ENCODE data around the gene PTGR3.

PTGR3 gene

GRCh38 chr18:75222407-75222806 is 13.5 kb upstream of the PTGR3 start:
- no peaks in the 10 kb centered on the region for H3K36me3 ChIP-seq
- H3K27me3 ChIP-seq = no peaks in the 10 kb centered on the region
- no peak overlapping the region for H3K4me3 ChIP-seq (ENCODE audit: low read depth in 1 of 2, low read length in 1 of 2)
- no peak overlapping the region for H3K27ac ChIP-seq
- peaks cover 0 to 4% of the 10 kb centered on the region in 2 experiments for H3K4me1 ChIP-seq (ENCODE audit: control insufficient read depth in 1 of 2, insufficient read depth in 1 of 2, low read depth in 1 of 2, low read length in 1 of 2)
- no peaks in the 10 kb centered on the region for H3K9me3 ChIP-seq
- TF ChIP-seq, protein P1, sequence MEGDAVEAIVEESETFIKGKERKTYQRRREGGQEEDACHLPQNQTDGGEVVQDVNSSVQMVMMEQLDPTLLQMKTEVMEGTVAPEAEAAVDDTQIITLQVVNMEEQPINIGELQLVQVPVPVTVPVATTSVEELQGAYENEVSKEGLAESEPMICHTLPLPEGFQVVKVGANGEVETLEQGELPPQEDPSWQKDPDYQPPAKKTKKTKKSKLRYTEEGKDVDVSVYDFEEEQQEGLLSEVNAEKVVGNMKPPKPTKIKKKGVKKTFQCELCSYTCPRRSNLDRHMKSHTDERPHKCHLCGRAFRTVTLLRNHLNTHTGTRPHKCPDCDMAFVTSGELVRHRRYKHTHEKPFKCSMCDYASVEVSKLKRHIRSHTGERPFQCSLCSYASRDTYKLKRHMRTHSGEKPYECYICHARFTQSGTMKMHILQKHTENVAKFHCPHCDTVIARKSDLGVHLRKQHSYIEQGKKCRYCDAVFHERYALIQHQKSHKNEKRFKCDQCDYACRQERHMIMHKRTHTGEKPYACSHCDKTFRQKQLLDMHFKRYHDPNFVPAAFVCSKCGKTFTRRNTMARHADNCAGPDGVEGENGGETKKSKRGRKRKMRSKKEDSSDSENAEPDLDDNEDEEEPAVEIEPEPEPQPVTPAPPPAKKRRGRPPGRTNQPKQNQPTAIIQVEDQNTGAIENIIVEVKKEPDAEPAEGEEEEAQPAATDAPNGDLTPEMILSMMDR (IDR thresholded peaks at IDR 0.05) = no peak

- Histone ChIP-seq H3K27ac (no peak overlapping the region), H3K9me3 (no peaks in the 10 kb centered on the region), H3K4me1 (ENCODE audit: control insufficient read depth in 1 of 2, insufficient read depth in 1 of 2, low read depth in 1 of 2, low read length in 1 of 2) (peaks cover 0 to 4% of the 10 kb centered on the region in 2 experiments), H3K27me3 (no peaks in the 10 kb centered on the region), H3K4me3 (ENCODE audit: low read depth in 1 of 2, low read length in 1 of 2) (no peak overlapping the region), H3K36me3 (no peaks in the 10 kb centered on the region)
- TF ChIP-seq, protein P1 (IDR thresholded peaks at IDR 0.05) = no peak
These were observed 13.0 kb upstream of the PTGR3 start for GRCh38 chr18:75221897-75222296.

DNA sequence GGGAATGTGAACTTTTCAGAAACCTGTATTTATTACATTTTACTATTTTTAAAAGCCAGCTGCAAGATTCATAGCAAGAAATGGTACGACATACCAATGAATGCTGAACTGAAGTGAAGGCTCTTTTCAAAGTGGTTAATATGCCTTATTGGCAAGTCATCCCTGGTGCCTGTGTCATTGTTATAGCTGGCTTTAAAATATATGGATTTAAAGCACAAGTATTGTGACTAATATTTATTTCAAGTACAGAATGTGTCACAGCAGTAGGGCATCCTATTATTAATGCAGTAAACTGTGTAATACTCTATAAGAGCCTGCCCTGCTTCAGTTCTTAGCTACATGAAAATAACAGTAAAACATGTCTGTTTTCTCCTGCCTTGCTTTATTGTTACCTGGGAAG is 12.5 kb upstream of the PTGR3 start:
- H3K9me3 ChIP-seq = no peaks in the 10 kb centered on the region
- no peak overlapping the region for H3K27ac ChIP-seq
- no peak overlapping the region for H3K4me3 ChIP-seq (ENCODE audit: low read depth in 1 of 2, low read length in 1 of 2)
- H3K4me1 ChIP-seq (ENCODE audit: control insufficient read depth in 1 of 2, insufficient read depth in 1 of 2, low read depth in 1 of 2, low read length in 1 of 2) = peaks cover 0 to 4% of the 10 kb centered on the region in 2 experiments
- TF ChIP-seq, protein P1 (IDR thresholded peaks at IDR 0.05) = no peak
- no peaks in the 10 kb centered on the region for H3K36me3 ChIP-seq
- no peaks in the 10 kb centered on the region for H3K27me3 ChIP-seq

GRCh38 chr18:75220551-75221355 is 11.8 kb upstream of the PTGR3 start:
- Histone ChIP-seq H3K4me3 (ENCODE audit: low read depth in 1 of 2, low read length in 1 of 2) (no peak overlapping the region), H3K9me3 (no peaks in the 10 kb centered on the region), H3K27ac (no peak overlapping the region), H3K36me3 (no peaks in the 10 kb centered on the region), H3K4me1 (ENCODE audit: control insufficient read depth in 1 of 2, insufficient read depth in 1 of 2, low read depth in 1 of 2, low read length in 1 of 2) (peaks cover 0 to 4% of the 10 kb centered on the region in 2 experiments), H3K27me3 (no peaks in the 10 kb centered on the region)
- TF ChIP-seq, protein P1 (IDR thresholded peaks at IDR 0.05) = no peak

- H3K4me1 ChIP-seq (ENCODE audit: control insufficient read depth in 1 of 2, insufficient read depth in 1 of 2, low read depth in 1 of 2, low read length in 1 of 2) = peaks cover 0 to 1% of the 10 kb centered on the region in 2 experiments
- no peaks in the 10 kb centered on the region for H3K9me3 ChIP-seq
- no peak overlapping the region for H3K27ac ChIP-seq
- TF ChIP-seq, protein P1 (IDR thresholded peaks at IDR 0.05) = no peak
- no peaks in the 10 kb centered on the region for H3K27me3 ChIP-seq
- H3K36me3 ChIP-seq = no peaks in the 10 kb centered on the region
- H3K4me3 ChIP-seq (ENCODE audit: low read depth in 1 of 2, low read length in 1 of 2) = no peak overlapping the region
These were observed 10.9 kb upstream of the PTGR3 start for GRCh38 chr18:75219745-75220375.
